Cardiac fibroblast (primary cell): ENCODE data around the gene FGD6.
"Not testable (repeated sequence)": the region's sequence is repeated elsewhere in the genome, so short reads cannot be mapped to it uniquely, and the experiment has no call there.

Experiments
- DNase-seq, 2 donors: peaks; one replicate each; pipeline versions ENCODE4 v3.0.0 to v3.0.0-alpha.2; 2010; ENCODE audit warnings: low read depth in 2 of 2
- H3K4me3 ChIP-seq, 2 donors: replicated peaks in 1 of 2; 1 replicate in 1 of 2; 2 replicates in 1 of 2; pipeline ENCODE4 v1.5.1; 2011; ENCODE audit warnings: low read depth in 2 of 2, low read length in 2 of 2, mild to moderate bottlenecking in 2 of 2, moderate library complexity in 1 of 2
- TF ChIP-seq, protein P1 (sequence below): IDR thresholded peaks from one replicate; pipeline ENCODE4 v1.5.1; 2011; ENCODE audit warnings: low read depth, mild to moderate bottlenecking, low read length, inconsistent platforms

The FGD6 gene

DNA sequence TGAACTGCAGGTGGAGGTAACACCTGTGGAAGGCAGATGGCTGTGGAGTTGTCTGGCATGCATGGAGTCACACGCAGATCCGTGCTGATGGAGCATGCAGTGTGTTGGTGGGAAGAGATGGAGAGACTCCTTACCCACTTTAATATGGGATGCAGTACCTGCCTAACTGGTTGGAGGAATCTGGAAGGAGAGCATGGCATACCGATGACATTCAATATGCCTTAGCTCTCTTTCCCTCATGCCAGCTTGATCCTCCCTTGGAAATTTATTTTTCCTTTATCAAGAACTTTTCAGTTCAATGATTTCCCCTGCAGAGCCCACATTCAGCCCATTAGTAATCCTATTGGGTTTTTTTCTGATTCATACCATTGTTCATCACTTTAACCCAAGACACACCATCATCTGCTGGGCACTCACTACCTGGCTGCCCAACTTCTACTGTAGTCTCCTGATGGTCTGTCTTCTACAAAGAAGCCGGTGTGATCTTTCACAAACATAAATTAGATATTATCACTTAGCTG is 117.9 kb downstream of the FGD6 start:
- TF ChIP-seq, protein P1, sequence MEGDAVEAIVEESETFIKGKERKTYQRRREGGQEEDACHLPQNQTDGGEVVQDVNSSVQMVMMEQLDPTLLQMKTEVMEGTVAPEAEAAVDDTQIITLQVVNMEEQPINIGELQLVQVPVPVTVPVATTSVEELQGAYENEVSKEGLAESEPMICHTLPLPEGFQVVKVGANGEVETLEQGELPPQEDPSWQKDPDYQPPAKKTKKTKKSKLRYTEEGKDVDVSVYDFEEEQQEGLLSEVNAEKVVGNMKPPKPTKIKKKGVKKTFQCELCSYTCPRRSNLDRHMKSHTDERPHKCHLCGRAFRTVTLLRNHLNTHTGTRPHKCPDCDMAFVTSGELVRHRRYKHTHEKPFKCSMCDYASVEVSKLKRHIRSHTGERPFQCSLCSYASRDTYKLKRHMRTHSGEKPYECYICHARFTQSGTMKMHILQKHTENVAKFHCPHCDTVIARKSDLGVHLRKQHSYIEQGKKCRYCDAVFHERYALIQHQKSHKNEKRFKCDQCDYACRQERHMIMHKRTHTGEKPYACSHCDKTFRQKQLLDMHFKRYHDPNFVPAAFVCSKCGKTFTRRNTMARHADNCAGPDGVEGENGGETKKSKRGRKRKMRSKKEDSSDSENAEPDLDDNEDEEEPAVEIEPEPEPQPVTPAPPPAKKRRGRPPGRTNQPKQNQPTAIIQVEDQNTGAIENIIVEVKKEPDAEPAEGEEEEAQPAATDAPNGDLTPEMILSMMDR = no peak
- no peak for DNase-seq
- no peak overlapping the region for H3K4me3 ChIP-seq

DNA sequence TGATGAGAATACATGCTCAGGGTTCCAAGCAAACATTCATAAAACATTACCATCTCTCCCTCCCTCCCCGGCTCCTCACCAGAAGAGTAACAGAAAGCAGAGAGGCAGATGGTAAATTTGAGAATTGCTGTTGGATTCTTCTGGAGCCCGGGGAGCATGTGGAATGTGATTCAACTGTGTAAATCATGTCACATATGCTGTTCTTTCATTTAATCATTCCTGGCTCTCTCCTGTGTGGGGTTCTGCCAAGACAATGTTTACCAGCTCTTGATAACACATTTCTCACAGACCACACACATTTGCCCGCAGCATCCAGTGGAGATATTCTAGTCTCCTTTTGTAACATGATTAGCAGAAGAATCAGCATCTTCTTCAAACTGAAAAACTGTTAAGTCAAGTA is 120.4 kb downstream of the FGD6 start:
- peak in 1 of 2 donors; percentile 69 for DNase-seq
- no peak overlapping the region for H3K4me3 ChIP-seq
- TF ChIP-seq, protein P1 = no peak

DNA sequence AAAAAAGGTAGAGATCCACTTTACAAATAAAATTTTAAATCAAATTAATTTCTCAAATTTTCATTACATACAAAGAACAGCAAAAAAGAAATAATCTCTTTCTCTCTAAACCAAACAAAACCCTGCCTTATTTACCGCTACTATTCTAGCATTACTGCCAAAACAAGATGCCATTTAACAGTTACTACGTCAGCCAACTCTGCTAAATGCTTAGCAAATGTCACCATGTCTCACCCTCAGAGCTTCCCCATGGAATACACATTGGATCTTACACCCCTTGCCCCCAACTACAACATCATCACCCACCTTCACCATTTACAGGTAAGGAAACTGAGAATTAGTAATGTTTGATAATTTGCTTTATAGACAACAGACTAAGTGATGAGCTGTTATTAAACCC is 120.9 kb downstream of the FGD6 start:
- no peak overlapping the region for H3K4me3 ChIP-seq
- TF ChIP-seq, protein P1 = no peak
- no peak for DNase-seq

DNA sequence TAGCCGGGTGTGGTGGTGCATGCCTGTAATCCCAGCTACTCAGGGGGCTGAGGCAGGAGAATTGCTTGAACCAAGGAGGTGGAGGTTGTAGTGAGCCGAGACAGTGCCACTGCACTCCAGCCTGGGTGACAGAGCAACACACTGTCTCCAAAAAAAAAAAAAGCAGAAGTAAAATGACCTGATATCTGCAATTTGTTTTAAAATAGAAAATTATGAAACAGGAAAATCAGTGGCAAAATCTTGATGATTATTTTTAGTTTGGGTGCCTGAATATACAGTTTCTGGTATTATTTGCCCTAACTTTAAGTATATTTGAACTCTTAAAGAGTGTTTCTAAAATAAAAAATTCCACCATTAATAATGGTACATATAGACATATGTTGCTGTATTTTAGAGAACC is 121.4 kb downstream of the FGD6 start:
- DNase-seq = not testable (repeated sequence)

DNA sequence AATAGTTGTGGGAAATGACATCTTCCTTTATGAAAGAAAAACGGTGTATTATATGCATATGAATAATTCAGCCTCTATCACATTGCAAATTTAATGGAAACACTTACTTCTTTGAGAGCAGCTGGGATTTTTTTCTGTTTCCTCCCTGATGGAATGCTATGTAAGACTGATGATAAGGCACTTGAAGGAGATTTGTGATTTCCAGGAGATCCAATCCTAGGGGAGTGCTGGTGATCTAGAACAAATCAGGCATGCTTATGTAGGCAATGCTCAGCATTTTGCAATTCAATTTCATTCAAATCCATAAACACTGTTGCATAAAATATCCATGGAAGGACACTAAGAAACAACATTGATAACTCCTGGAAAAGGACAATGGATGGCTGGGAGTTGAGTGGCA is 127.8 kb downstream of the FGD6 start:
- H3K4me3 ChIP-seq = no peak overlapping the region
- TF ChIP-seq, protein P1 = no peak
- no peak for DNase-seq

More for the DNA sequence above, 121.4 kb downstream of the FGD6 start:
- not testable (repeated sequence) for H3K4me3 ChIP-seq

DNA sequence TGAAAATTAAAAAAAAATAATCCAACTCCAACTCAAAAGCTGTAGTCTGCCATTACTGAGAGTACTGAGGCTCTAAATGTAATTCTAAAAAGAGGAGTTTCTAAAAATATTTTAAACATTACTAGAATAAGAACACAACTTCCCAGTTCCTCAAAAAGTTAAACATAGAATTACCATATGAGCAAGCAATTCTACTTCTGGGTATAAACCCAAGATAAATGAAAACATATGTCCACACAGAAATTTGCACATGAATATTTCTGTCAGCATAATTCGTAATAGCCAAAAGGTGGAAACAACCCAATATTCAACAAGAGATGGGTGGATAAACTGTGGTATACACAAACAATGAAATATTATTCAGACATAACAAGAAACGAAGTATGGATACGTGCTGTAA is 128.9 kb downstream of the FGD6 start:
- no peak for DNase-seq
- TF ChIP-seq, protein P1 = no peak
- H3K4me3 ChIP-seq = no peak overlapping the region

DNA sequence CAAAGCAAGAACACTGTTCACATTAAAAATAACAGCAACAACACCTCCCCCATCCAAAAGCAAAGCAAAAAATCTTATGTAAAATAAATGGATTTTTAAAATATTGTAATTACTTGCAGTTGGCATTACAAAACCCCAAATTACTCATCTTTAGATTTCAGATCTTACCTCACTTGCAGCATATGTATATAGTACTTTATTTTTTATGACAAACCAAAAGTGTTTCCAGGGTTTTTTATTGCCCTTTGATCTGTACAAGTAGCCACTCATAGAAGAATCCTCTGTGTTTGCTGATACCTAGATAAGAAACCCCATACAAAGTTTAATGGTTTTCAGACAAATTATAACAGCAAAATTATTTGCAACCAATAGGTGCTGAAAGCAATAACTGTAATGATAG is 131.7 kb downstream of the FGD6 start:
- H3K4me3 ChIP-seq = no peak overlapping the region
- no peak for DNase-seq
- TF ChIP-seq, protein P1 = no peak
